ENCODE results near the gene LGMN.

The LGMN gene

DNA sequence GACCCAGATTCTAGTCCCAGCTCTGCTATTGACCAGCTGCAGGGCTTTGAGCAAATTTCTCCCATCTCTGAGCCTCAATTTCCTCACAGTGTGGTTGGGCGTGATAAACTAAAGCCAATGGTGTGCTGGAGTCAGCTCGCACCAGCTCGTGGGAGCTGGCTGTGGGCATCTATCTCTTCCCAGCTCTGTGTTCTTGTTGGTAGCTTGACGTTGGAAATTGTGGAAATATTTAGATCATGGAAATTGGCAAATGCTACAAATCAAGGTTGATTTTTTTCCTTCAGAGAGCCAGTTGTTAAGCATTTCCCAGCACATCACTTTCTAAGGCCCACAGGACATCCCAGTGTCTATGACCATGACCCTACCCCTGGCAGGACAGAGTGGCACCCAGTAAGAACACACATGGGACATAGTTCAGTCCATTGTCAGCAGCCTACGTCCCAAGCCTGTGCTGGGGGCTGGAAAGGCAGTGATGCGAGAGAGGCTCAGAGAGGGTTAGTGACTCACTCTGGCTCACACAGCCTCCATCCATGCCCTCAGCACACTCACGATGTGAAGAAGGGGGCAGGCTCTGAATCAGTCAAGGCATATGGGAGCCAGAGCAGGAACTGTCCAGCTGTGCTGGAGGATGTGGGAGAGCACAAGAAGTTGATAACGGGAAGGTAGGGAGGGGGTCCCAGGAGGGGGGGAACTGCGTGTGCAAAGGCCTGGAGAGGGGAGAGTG is 77.6 kb downstream of the LGMN start:
- DNase-seq, result no peak

DNA sequence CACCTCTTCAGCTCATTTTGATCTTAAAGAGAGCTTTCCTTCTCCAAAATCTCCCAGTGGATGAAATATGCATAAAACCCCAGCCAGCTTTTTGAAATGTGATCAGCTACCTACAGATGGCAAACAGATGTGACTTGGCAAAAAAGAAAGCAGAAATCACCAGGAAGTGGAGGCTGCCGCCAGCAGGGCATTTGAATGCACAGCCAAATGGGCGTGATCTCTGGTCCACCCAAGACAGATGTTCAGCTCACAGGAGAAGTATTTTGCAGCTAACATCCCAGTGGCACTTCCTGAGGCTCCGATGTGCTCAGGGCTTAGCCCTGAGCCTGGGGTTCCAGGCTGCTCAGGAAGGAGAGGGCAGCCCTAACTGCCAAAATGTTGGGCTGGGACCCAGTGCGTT is 78.3 kb downstream of the LGMN start:
- DNase-seq, result no peak

DNA sequence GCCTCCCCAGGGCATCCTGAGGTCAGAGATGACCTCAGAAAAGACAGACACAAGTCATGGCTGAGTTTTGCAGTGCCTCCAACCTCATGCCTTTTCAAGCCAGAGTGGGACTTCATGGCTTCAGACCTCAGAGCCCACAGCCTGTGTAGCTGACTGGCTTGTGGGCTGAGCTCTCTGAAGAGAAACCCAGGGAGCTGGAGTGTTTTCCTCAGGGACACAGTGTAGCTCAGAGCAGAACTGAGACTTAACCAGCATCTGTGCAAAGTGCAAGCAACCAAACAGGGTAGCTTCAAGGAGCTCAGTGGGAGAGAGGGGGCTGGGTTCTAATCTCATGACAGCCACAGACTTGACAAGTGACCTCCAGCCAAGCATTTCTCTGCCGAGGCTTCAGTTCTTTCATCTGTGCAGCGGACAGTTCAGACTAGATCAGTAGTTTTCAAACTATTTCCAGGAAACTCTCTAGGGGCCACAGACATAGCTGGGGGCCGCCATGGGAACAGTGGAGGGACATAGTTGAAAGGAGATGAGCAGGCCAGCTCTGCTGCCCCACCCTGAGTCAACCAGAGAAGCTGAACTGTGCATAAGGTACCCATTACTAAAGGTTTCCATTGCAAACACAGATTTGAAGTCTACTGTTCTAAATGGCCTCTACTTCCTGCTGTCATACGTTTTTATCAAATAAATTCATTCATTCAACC is 80.0 kb downstream of the LGMN start:
- DNase-seq, result no peak

DNA sequence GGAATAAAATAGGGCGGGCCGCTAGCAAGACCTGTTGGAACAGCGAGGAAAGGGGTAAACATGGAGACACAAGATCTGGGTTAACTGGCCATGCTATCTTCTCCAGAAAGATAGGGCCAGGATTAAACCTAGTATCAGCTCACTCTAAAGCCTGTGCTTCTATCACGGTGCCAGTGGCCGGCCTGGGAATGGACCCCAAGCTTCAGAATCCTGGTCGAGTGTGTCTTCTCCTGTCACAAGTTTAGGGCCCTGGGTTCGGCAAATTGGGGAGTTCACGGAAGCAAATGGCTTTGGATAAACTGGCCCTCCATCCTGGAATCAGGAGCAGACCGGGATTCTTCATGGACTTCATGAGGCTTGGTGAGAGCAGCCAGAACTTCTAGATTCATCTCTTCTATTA is 82.2 kb downstream of the LGMN start:
- no peak for DNase-seq

DNA sequence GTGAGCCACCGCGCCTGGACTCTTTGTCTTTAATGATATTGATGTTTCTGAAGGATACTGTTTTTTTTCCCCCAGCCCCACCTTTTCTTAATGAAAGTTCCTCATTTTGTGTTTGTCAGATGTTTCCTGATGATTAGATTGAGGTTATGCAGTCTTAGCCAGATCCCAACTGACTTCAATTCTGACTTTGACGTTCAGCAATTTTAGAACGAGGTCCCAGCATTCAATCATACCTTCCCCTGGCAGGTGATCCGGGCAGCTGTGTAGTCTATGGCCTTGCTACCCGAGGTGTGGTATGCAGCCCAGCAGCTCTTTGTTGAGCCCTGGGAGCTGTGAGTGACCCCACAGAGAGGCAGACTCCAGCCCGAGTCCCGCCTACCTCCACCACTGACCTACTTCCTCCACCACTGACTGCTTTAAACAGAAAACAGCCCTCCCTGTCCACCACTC is 82.7 kb downstream of the LGMN start:
- no peak for DNase-seq

- no peak for DNase-seq
Measured at GRCh38 chr14:92663049-92663448, 85.4 kb downstream of the LGMN start.

DNA sequence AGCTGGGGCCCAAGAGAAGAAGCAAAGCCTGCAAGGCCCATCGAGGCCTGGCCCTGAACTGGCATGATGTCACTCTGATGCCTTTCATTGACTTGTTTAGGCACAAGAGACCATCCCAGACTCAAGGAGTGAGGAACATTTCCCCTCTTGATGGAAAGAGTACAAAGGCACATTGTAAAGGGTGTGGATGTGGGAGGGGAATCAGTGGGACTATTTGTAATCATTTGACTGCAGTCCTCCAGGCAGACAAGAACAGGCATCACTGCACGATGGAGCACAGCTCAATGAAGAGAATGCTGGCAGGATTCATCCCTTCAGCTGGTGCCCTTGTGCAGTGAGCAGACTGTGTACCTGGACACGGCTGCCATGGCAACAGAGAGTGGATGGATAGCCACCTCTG is 87.9 kb downstream of the LGMN start:
- DNase-seq, result no peak

DNA sequence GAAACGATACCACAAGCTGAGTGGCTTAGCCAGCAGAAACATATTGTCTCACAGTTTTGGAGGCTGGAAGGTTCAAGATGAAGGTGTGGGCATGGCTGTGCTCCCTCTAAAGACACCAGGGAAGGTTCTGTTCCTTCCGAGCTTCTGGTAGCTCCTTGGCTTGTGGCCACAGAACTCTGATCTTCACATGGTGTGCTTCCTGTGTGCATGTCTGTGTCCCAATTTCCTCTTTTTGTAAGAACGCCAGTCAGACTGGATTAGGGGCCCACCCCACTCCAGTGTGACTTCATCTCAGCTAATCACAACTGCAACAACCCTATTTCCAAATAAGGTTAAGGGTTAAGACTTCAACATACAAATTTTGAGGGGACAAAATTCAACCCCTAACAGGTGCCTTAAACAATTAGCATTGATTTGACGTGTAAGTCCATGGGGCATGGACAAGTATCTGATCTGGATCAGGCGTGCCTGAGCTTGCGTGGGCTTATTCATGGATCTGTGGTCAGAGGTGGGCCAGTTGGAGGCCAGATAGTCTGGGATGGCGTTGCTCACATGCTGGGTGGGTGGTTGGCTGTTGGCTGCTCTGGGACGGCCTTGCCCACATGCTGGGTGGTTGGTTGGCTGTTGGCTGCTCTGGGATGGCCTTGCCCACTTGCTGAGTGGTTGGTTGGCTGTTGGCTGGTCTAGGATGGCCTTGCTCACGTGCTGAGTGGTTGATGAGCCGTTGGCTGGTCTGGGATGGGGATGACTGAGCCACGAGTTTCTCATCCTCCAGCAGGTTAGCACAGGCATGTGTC is 88.5 kb downstream of the LGMN start:
- no peak for DNase-seq

DNA sequence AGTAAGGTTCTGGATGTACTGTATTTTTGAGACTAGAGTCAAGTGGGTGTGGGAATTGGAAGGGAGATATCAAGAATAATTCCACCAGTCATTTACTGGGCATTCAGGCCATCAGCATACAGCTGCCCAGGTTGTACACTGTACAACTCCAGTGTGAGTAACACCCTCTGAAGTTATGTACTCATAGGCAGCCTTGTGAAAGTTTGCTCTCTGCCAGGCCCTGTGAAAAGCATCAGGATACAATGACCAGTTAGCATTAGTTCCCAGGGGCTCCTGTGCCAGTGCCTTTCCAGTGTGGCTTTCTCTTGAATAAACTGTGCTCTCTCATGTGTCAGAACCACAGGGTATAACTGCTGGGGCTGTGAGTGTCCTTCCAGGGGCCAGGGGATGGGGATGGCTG is 89.7 kb downstream of the LGMN start:
- no peak for DNase-seq

DNA sequence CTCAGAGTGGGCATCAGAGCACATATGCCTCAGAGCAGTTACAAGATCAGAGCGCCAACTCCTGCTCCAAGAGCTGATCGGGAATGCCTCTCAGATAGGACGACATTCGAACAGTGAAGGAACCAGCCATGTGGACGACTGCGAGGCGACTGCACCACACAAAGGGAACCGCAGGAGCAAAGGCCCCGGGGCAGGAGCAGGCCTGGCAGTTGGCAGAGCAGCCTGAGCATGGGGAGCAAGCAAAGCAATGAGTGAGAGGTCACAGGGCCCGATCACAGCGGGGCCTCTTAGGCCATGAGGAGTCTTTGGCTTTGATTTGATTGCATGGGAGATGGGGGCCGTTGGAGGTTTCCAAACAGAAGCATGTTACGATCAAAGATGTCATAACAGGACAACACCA is 90.3 kb downstream of the LGMN start:
- no peak for DNase-seq

- DNase-seq, result no peak
Measured at GRCh38 chr14:92657457-92658142, 90.8 kb downstream of the LGMN start.

DNA sequence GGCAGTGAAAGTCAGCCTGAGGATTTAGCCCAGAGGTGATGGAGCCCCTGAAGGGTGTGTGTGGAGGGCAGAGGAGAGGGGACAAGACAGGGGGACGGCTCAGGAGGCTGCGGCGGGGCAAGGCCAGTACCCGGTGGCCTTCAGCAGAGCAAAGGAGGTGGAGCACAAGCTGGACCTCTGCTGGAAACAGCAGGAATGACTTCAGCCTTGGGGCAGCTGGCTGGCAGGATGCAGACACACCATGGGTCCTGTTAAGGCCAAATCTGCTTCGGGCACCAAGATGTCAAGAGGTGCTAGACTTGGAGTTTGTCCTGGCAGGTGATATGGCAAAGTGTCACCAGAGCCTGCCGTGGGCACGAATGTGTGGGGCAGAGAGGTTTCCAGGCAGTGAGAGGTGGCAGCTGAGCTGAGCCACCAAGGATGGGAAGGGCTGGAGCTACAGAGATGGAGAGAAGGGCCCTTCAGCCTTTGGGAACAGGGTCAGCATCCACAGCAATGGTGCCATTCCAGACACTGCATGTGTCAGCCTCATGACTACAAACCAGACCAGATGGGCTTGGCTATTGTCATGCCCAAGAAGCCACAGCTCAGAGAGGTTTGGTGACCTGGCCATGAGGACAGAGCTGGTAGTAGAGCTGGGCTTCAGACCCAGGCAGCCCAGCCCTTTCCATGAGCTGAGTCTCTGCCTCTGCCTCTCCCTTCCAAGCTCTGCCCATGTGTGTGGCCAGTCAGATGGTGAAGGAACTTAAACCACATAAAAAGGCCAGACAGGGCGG is 91.9 kb downstream of the LGMN start:
- no peak for DNase-seq

DNA sequence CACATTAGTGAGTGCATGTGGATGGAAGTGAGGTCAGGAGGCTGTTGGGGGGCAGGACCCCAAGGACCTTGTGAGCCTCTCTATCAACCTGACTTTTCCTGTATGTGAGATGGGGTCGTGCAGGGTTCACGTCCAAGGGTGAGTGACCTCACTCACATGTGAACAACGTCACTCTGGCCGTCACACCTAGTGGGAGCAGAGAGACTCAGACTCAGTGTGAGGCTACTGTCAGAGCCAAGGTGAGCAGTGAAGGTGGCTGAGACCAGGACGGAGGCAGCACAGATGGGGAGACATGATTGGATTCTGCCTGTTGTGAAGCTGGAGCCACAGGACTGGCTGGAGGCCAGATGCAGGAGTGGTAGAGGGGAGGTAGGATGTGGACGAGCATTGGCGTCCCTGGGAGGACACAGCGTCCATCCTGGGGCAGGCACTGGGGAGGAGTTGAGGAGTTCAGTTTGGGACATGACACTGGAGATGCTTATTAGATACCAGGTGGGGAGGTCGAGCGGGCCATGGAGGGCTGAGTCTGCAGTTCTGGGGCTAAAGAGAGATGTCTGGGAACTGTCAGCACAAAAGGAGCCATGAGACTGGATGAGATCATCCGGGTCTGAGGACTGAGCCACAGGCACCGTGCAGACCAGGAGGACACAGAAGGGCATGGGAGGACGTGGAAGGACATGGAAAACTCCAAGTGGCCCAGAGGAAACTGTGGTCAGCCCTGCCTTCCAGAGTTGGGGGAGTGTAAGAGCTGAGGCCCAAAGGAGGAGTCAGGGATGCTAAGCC is 92.8 kb downstream of the LGMN start:
- DNase-seq, result no peak

- DNase-seq, result peak in 2 of 6 experiments; percentile 18 to 39
Measured at GRCh38 chr14:92654239-92654901, 94.1 kb downstream of the LGMN start.

All from stimulated activated naive CD4-positive, alpha-beta T cell (primary cell).